VCaP (cell line): Measurements from ENCODE around the gene RETSAT.
"Not testable (repeated sequence)": the region's sequence is repeated elsewhere in the genome, so short reads cannot be mapped to it uniquely, and the experiment has no call there.

Source experiments
- H3K27ac ChIP-seq: fragments of 450-650 bp; 2 replicates; pipeline ENCODE4 v1.5.1; 2017
- CTCF ChIP-seq: fragments of 450-650 bp; conservative IDR thresholded peaks from 2 replicates; pipeline ENCODE4 v1.5.1; 2017; ENCODE audit warnings: mild to moderate bottlenecking, moderate library complexity

The RETSAT gene

GRCh38 chr2:85341269-85342029 lies 12.9 kb downstream of the RETSAT start:
- TF ChIP-seq CTCF = no peak
- H3K27ac ChIP-seq = peak overlapping the region; percentile 56

- H3K27ac ChIP-seq = peak overlapping the region; percentile 56
- no peak for TF ChIP-seq CTCF
Observed at GRCh38 chr2:85340034-85340892, 14.1 kb downstream of the RETSAT start.

- no peak overlapping the region for H3K27ac ChIP-seq
- TF ChIP-seq CTCF = no peak
Observed at GRCh38 chr2:85334928-85335327, 19.4 kb downstream of the RETSAT start.

- not testable (repeated sequence) for H3K27ac ChIP-seq
Observed at GRCh38 chr2:85333877-85334276, 20.5 kb downstream of the RETSAT start.

- TF ChIP-seq CTCF = no peak
- no peak overlapping the region for H3K27ac ChIP-seq
Observed at GRCh38 chr2:85330839-85331636, 23.3 kb downstream of the RETSAT start.

- H3K27ac ChIP-seq = not testable (repeated sequence)
Observed at GRCh38 chr2:85329701-85330100, 24.6 kb downstream of the RETSAT start.

GRCh38 chr2:85329181-85329651 lies 25.1 kb downstream of the RETSAT start:
- H3K27ac ChIP-seq = peak overlapping the region; percentile 92
- TF ChIP-seq CTCF = no peak
